GM12891 (cell line): ENCODE results near the gene CALML5.

Experiments
- POLR2A ChIP-seq: IDR thresholded peaks from 2 replicates; pipeline ENCODE4 v1.6.1; 2011; ENCODE audit warnings: low read depth, low read length, control low read depth
- POLR2AphosphoS5 ChIP-seq: IDR thresholded peaks from 2 replicates; pipeline ENCODE4 v1.6.1; 2011; ENCODE audit warnings: low read depth, low read length, control low read depth

- TF ChIP-seq POLR2A (no peak), POLR2AphosphoS5 (no peak)
Measured at GRCh38 chr10:5503477-5503835, 4.1 kb upstream of the CALML5 start.
